ENCODE data around the gene VAMP4.

GRCh38 chr1:171666114-171666769, 75.6 kb downstream of the VAMP4 start:
- no peak for TF ChIP-seq POLR2AphosphoS5 (IDR thresholded peaks at IDR 0.05; ENCODE audit: borderline replicate concordance, low read depth, low read length)
- no peak for TF ChIP-seq EZH2 (IDR thresholded peaks at IDR 0.05)

All from SK-N-MC (cell line).